ENCODE results near the gene KATNAL1.

DNA sequence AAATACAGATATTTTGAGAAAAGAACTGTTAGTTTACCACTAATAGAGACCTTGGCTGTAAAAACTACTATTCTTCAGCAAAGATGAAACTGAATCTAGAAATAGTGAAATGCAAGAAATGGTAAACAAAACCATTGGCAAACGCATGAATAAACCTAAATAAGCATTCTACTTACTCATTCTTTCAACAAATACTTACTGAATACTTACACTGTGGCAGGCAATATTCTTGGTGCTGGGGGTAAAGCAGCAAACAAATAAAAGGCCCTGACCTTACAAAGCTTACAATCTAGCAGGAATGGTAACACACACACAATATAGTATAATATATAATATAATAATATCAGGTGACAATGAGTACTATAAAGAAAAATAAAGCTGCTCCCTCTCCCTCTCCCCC lies 38.7 kb downstream of the KATNAL1 start:
- TF ChIP-seq, protein P1, sequence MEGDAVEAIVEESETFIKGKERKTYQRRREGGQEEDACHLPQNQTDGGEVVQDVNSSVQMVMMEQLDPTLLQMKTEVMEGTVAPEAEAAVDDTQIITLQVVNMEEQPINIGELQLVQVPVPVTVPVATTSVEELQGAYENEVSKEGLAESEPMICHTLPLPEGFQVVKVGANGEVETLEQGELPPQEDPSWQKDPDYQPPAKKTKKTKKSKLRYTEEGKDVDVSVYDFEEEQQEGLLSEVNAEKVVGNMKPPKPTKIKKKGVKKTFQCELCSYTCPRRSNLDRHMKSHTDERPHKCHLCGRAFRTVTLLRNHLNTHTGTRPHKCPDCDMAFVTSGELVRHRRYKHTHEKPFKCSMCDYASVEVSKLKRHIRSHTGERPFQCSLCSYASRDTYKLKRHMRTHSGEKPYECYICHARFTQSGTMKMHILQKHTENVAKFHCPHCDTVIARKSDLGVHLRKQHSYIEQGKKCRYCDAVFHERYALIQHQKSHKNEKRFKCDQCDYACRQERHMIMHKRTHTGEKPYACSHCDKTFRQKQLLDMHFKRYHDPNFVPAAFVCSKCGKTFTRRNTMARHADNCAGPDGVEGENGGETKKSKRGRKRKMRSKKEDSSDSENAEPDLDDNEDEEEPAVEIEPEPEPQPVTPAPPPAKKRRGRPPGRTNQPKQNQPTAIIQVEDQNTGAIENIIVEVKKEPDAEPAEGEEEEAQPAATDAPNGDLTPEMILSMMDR (IDR thresholded peaks at IDR 0.05): no peak
- TF ChIP-seq POLR2A (IDR thresholded peaks at IDR 0.05) (no peak), POLR2AphosphoS5 (IDR thresholded peaks at IDR 0.05) (no peak)

Data from suprapubic skin (tissue), 4 donors.